SH-SY5Y (cell line): Measurements from ENCODE around the gene CHAMP1.

Source experiments
- GATA2 ChIP-seq: IDR thresholded peaks from 2 replicates; pipeline ENCODE4 v1.6.1; 2011; ENCODE audit warnings: mild to moderate bottlenecking, low read depth, low read length
- GATA3 ChIP-seq: IDR thresholded peaks from 2 replicates; pipeline ENCODE4 v1.6.1; 2011; ENCODE audit warnings: low read depth, mild to moderate bottlenecking, low read length, moderate library complexity

GRCh38 chr13:114325729-114326128 is 11.4 kb downstream of the CHAMP1 start:
- TF ChIP-seq GATA3 (no peak), GATA2 (no peak)
